Measurements from ENCODE around the gene UQCRQ.
"Not testable (repeated sequence)": the region's sequence is repeated elsewhere in the genome, so short reads cannot be mapped to it uniquely, and the experiment has no call there.

Gene UQCRQ

GRCh38 chr5:132834057-132834456 lies 32.4 kb upstream of the UQCRQ start:
- DNase-seq: no peak

GRCh38 chr5:132836852-132837251 lies 29.6 kb upstream of the UQCRQ start:
- no peak for DNase-seq

GRCh38 chr5:132837868-132838267 lies 28.6 kb upstream of the UQCRQ start:
- DNase-seq: no peak

GRCh38 chr5:132838516-132839282 lies 27.7 kb upstream of the UQCRQ start:
- no peak for DNase-seq

- peak; percentile 63 for DNase-seq
These were observed 26.8 kb upstream of the UQCRQ start for GRCh38 chr5:132839426-132840301.

- no peak for DNase-seq
These were observed 26.1 kb upstream of the UQCRQ start for GRCh38 chr5:132840313-132840712.

GRCh38 chr5:132840896-132841295 lies 25.5 kb upstream of the UQCRQ start:
- no peak for DNase-seq

GRCh38 chr5:132841305-132841704 lies 25.1 kb upstream of the UQCRQ start:
- no peak for DNase-seq

GRCh38 chr5:132848270-132848669 lies 18.2 kb upstream of the UQCRQ start:
- no peak for DNase-seq

- DNase-seq: no peak
These were observed 17.1 kb upstream of the UQCRQ start for GRCh38 chr5:132849347-132849746.

- peak; percentile 42 for DNase-seq
These were observed 16.4 kb upstream of the UQCRQ start for GRCh38 chr5:132850066-132850465.

- DNase-seq: no peak
These were observed 13.1 kb upstream of the UQCRQ start for GRCh38 chr5:132853323-132853722.

- DNase-seq: no peak
These were observed 12.7 kb upstream of the UQCRQ start for GRCh38 chr5:132853790-132854189.

GRCh38 chr5:132854301-132854700 lies 12.1 kb upstream of the UQCRQ start:
- no peak for DNase-seq

- not testable (repeated sequence) for DNase-seq
These were observed 11.4 kb upstream of the UQCRQ start for GRCh38 chr5:132854992-132855391.

- DNase-seq: no peak
These were observed 10.4 kb upstream of the UQCRQ start for GRCh38 chr5:132856011-132856410.

- DNase-seq: no peak
These were observed 6.5 kb upstream of the UQCRQ start for GRCh38 chr5:132859889-132860437.

- no peak for DNase-seq
These were observed 5.7 kb upstream of the UQCRQ start for GRCh38 chr5:132860742-132861141.

- DNase-seq: no peak
These were observed 637 bp upstream of the UQCRQ start for GRCh38 chr5:132865668-132866341.

- DNase-seq: no peak
These were observed 607 bp downstream of the UQCRQ start for GRCh38 chr5:132867046-132867451.

- no peak for DNase-seq
These were observed 2.3 kb downstream of the UQCRQ start for GRCh38 chr5:132868754-132869153.

GRCh38 chr5:132870801-132871200 lies 4.4 kb downstream of the UQCRQ start:
- DNase-seq: no peak

Data from fibroblast of skin of back (primary cell).